HUDEP-2 (cell line): Measurements from ENCODE around the gene STK39.
A peak's percentile ranks its signal among the peaks of the same experiment; 100 is the strongest.

Experiments used
- DNase-seq, 76 experiments: peaks; one replicate each; lab custom pipeline; 2025; ENCODE audit not compliant: unreplicated experiment in 76 of 76; lab: John Stamatoyannopoulos, UW

Gene STK39

DNA sequence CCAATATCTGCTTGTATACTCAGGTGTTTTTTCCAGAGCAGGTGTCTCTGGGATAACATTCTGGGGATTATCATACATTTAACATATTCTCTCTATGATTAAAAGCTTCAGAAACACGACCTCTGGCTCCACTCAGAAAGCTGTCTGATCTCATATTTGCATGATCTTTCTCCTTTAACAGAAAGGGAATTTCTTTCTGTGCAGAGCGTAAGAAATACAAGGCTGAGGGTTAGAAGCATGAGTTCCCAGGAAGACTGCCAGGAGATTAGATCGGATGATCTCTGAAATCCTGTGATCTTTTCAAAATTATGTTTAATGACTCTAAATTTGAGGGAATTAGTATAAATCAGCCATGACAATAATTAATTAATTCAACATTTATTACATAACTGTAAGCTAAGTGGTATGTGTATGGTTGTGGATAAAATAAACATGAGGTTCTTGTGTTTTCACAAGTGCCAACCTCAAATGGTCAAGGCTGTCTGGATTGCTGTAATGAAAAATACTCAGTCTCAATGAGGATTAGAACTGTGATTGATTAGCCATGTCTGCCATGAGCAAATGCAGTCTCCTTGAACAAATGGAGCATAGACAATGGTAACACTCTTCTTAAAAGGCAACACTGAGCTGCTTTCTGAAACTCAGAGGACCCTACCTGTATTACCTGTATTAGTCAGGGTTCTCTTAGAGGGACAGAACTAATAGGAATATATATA lies 304.9 kb downstream of the STK39 start:
- DNase-seq = no peak

- DNase-seq = no peak
Measured at GRCh38 chr2:167941604-167942003, 305.8 kb downstream of the STK39 start.

DNA sequence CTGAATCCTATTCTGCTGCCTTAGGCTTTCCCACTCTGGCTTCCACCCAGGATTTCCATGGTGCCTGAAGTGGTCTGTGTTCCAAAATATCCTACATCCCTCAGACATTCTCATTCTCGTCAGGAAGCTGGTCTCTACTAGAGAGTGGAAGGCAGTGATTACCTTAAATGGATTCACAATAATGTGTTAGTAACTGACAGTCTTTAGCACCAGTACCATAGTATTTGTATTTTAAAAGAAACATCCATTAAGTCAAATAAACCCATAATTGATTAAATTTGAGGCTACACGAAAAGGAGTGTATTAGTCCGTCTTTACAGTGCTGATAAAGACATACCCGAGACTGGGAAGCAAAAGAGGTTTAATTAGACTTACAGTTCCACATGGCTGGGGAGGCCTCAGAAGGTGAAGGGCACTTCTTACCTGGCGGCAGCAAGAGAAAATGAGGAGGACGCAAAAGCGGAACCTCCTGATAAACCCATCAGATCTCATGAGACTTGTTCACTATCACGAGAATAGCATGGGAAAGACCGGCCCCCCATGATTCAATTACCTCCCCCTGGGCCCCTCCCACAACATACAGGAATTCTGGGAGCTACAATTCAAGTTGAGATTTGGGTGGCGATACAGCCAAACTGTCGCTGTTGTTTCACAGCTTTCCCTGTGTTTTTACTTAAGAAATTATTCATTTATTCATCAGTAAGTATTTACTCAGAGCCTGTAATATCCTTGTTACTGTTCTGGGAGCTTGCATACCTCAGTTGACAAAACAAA lies 306.5 kb downstream of the STK39 start:
- no peak for DNase-seq

- no peak for DNase-seq
Measured at GRCh38 chr2:167940346-167940725, 307.1 kb downstream of the STK39 start.

- no peak for DNase-seq
Measured at GRCh38 chr2:167939514-167940345, 307.7 kb downstream of the STK39 start.

- DNase-seq = no peak
Measured at GRCh38 chr2:167937403-167937802, 310.0 kb downstream of the STK39 start.

GRCh38 chr2:167935803-167936110 lies 311.6 kb downstream of the STK39 start:
- no peak for DNase-seq

DNA sequence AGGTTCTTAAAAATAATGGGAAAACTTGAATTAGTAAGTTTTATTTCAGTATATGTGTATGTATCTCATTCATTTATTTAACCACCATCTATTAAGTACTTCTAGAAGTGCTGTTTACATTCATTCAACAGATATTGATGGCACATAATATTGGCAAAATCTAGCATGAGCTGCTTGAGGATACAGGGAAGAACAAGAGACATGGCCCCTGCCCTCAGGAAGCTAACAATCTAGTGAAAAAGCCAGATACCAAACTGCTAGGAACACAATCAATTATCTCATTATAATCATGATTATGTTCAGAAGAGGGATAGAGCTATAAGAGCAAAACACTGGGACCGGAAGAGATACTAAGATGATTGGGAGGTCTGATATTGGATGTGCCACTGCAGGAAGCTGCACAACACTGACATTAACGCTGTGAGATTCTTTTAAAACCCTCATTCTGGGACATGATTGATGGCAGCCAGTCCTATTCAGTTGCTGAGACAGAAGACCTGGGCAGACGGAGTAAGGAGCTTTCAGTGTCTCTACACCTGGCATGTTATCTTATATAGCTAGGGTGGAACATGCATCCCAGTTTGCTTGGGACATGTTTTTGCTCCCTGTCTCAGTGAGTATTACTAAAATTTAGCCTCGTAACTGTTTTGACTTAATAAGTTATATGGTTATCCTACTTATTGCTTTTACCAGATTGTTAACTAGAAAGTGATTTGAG lies 314.1 kb downstream of the STK39 start:
- no peak for DNase-seq

DNA sequence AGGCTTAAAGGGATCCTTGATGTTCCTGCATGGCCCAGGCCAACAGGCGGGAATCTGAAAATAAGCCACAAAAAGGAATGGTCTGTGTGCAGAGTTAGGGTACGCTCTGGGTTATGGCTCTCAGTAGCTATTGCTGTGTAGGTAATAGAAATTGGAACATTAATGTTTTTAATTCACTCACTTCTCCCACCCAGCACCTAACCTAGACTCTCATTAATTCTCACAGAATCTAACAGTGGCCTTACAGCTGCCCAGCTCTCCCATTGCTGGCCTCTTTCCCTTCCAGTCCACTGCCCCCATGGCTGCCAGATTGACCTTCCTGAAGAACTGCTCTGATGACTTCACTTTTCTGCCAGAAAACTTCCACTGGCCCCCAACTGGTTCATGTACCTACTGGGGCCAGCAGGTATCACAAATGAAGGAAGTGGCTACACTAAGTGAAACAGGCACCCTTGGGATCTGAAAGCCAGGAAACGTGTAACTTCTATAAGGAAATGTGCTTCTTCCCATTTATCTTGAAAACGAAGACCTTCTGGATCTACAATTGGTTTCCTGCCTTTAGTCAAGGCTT lies 315.2 kb downstream of the STK39 start:
- no peak for DNase-seq

DNA sequence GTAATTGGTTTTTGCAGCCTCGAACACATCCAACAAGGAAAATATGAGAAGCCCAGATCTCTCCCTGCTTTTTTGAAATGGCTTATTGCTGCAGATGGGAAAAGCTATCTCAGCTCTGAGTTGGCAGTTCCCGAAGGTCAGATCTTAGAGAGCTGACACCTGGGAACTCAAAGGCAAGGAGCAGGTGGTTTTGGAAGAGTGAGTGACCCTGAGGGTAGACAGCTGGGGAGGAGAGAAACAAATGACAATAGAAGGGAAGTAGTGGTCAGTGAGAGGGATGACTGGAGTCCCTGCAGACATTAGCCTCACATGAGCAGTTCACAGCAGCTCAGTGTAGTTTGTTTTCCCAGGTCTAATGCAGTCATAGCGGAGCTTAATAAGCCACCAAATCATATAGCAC lies 317.9 kb downstream of the STK39 start:
- no peak for DNase-seq

- DNase-seq = no peak
Measured at GRCh38 chr2:167928434-167928833, 319.0 kb downstream of the STK39 start.

GRCh38 chr2:167925758-167926157 lies 321.6 kb downstream of the STK39 start:
- peak in 1 of 76 experiments; percentile 2 for DNase-seq

DNA sequence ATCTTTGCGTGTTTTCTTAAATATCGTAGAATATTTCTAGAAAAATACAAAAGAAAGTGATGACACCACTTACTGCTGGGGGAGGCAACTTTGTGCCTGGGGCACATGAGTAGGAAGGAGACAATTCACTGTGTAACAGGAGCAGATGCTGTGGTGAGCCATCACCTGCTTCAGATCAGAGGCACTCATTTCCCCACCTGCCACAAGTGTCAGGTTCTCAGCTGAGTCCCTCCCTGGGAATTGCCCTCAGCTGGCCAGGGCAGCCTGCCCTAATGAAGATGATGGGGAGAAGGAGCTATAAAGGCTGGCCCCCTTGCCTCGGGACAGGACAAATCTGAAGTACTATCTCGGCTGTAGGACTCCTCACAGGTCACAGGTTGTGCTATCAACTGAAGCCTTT lies 322.8 kb downstream of the STK39 start:
- DNase-seq = no peak

GRCh38 chr2:167916756-167917155 lies 330.6 kb downstream of the STK39 start:
- no peak for DNase-seq

- no peak for DNase-seq
Measured at GRCh38 chr2:167914969-167915368, 332.4 kb downstream of the STK39 start.

GRCh38 chr2:167908786-167909185 lies 338.6 kb downstream of the STK39 start:
- no peak for DNase-seq

- DNase-seq = no peak
Measured at GRCh38 chr2:167905668-167906067, 341.7 kb downstream of the STK39 start.
